ENCODE data around the gene PCAT7.
"Not testable (repeated sequence)": the region's sequence is repeated elsewhere in the genome, so short reads cannot be mapped to it uniquely, and the experiment has no call there.

The PCAT7 gene

GRCh38 chr9:94577036-94577435 lies 22.2 kb downstream of the PCAT7 start:
- TF ChIP-seq CTCF (IDR thresholded peaks at IDR 0.05; ENCODE audit: low read depth, low read length, missing control alignments), result no peak
- no peak overlapping the region for H3K4me3 ChIP-seq (ENCODE audit: low read depth, low read length)
- no peak for DNase-seq (ENCODE audit: low read depth)

DNA sequence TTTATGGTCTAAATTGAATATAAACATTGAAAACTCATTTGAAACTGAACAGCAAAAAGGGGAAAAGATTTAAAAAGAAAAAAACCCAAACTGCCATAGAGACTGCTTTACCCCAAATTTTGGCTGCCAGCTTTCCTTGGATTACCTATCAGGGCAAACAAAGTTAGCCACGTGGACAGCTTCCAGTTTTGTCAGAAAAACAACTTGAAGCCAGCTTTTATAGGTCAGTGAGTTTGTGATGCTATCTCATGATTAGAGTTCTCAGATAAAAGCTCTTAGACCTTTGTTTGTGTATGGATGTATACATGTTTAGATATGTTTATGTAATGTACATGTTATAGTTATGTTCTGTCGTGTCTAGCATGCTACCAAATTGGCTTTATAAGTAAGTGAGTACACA lies 22.7 kb downstream of the PCAT7 start:
- no peak overlapping the region for H3K4me3 ChIP-seq (ENCODE audit: low read depth, low read length)
- DNase-seq (ENCODE audit: low read depth), result no peak
- no peak for TF ChIP-seq CTCF (IDR thresholded peaks at IDR 0.05; ENCODE audit: low read depth, low read length, missing control alignments)

DNA sequence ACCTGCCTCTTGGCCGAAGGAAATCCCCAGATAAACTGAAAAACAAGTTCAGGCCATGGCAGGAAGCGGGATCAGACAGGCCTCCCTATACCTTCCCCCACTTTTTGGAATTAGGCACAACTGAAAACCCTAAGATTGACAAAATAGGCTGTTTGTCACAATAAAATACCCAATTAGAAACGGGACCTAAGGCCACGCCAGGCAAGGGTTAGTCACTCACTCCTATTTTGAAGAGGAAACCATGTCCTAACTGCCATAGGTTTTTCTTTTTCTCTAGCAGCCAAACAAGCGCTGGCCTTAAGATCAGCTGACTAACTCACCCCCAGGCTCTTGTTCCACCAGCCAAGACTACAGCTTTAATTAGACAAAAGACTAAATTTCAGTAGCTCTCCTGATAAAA lies 26.8 kb downstream of the PCAT7 start:
- no peak for TF ChIP-seq CTCF (IDR thresholded peaks at IDR 0.05; ENCODE audit: low read depth, low read length, missing control alignments)
- no peak for DNase-seq (ENCODE audit: low read depth)
- no peak overlapping the region for H3K4me3 ChIP-seq (ENCODE audit: low read depth, low read length)

GRCh38 chr9:94584555-94584954 lies 29.7 kb downstream of the PCAT7 start:
- no peak for TF ChIP-seq CTCF (IDR thresholded peaks at IDR 0.05; ENCODE audit: low read depth, low read length, missing control alignments)
- no peak for DNase-seq (ENCODE audit: low read depth)
- no peak overlapping the region for H3K4me3 ChIP-seq (ENCODE audit: low read depth, low read length)

GRCh38 chr9:94586316-94586715 lies 31.4 kb downstream of the PCAT7 start:
- TF ChIP-seq CTCF (IDR thresholded peaks at IDR 0.05; ENCODE audit: low read depth, low read length, missing control alignments), result no peak
- H3K4me3 ChIP-seq (ENCODE audit: low read depth, low read length), result no peak overlapping the region
- DNase-seq (ENCODE audit: low read depth), result no peak

DNA sequence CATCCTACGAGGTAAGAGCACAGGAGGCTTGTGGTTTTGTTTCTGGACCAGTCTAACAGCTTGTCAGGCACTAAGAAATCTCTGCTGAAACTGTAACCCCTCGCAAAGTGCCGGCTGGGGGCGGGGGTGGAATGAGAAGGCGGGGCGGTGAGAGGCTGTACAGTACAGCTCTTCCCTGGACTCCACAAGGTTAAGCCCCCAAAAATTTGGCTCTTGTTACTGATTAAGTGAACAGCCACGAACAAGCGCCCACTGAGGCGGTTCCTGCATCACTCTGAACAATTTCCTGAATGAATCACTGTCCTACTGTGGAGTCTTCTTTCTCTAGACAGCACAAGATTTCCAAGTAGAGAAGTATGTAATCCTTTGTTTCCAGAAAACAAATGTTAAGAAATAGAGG lies 31.9 kb downstream of the PCAT7 start:
- TF ChIP-seq CTCF (IDR thresholded peaks at IDR 0.05; ENCODE audit: low read depth, low read length, missing control alignments), result no peak
- no peak for DNase-seq (ENCODE audit: low read depth)
- no peak overlapping the region for H3K4me3 ChIP-seq (ENCODE audit: low read depth, low read length)

GRCh38 chr9:94588681-94589080 lies 33.8 kb downstream of the PCAT7 start:
- no peak for TF ChIP-seq CTCF (IDR thresholded peaks at IDR 0.05; ENCODE audit: low read depth, low read length, missing control alignments)
- DNase-seq (ENCODE audit: low read depth), result no peak

GRCh38 chr9:94591046-94591545 lies 36.2 kb downstream of the PCAT7 start:
- DNase-seq (ENCODE audit: low read depth); H3K4me3 ChIP-seq (ENCODE audit: low read depth, low read length): not testable (repeated sequence)

More at GRCh38 chr9:94588681-94589080, 33.8 kb downstream of the PCAT7 start:
- H3K4me3 ChIP-seq (ENCODE audit: low read depth, low read length), result no peak overlapping the region

Measured in GM12864 (cell line).